GM21447 (cell line): ENCODE data around the gene WNT8B.

Experiments
- ATAC-seq: cut with Tn5 transposase; IDR thresholded peaks from one replicate; pipeline ENCODE4 v1.9.1; 2021; ENCODE audit not compliant: unreplicated experiment

Gene WNT8B

DNA sequence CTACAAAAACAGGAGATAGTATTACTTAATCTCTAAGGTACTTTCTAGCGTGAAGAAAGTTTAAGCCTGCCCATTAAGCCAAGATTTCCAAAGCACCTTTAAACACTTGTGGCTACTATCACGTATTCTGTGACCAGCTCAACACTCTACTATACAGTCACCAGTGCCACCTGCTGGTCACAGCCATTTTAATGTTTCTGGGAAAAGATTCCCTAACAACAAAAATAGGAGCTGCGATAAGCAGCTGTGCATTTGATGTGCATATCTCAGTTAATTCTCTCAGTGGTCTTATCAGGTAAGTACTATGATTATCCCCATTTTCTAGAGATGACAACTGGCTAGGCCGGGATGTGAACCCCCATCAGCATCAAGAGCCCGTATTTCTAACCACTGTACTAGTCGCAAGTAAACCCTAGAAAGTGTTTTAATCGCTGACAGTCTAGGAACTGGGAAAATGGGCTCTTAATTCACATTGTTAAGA, 56.0 kb downstream of the WNT8B start:
- no peak for ATAC-seq

DNA sequence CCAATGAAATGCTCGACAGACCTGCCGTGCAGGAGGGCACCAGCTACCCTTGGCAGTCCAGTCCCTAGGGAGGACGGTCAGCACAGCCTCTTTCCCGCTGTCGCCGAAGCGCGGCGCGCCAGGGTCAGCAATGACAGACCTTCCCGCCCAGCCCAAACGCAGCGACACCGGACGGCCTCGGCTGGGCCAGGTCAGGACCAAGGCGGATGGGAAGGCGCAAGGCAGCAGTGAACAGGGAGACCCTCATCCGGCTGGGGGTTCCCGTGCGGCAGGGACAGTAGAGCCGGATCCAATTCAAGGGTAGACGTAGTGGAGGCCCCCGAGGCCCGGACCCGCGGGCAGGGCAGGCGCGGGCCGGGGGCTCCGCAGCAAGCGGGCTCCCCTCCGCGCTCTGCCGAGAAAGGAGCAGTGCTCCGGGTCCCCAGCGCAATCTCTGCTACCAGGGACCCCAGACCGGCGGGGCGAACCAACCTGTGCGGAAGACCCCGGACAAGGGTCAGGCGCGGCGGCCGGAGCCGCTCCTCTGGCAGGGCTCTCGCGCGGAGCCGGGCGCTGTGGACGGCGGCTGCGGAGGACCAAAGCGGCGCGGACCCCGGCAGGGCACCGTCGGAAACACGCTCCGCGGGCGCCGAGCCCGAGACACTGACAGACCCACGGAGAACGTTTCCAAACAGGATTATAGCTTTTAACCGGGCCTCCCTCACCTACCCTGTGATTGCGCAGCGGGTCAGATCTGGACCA, 56.7 kb downstream of the WNT8B start, which contains the start of gene SEC31B:
SEC31B (minus strand) TSS at position 551 of the 741 bp plus-strand sequence. CDS start 2,909 bp downstream, outside the sequence.
- ATAC-seq = no peak

DNA sequence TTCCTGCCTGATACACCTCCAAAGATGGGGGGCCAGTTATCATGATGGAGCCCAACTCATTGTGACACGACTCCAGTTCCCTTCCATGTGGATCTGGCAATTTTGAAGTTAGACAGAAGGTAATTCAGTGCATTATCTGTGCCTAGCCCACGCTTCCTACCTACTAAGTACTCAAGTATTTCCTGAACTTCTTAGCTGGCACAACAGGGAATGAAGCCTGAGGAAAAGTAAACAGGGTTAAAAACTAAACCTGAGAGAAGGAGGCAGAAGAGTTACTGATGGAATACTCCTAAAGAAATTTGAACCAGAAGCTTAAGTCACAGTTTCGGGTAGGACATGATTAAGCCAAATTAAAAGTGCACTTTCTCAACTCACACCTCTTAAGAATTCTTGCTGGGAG, 58.0 kb downstream of the WNT8B start:
- ATAC-seq = no peak

DNA sequence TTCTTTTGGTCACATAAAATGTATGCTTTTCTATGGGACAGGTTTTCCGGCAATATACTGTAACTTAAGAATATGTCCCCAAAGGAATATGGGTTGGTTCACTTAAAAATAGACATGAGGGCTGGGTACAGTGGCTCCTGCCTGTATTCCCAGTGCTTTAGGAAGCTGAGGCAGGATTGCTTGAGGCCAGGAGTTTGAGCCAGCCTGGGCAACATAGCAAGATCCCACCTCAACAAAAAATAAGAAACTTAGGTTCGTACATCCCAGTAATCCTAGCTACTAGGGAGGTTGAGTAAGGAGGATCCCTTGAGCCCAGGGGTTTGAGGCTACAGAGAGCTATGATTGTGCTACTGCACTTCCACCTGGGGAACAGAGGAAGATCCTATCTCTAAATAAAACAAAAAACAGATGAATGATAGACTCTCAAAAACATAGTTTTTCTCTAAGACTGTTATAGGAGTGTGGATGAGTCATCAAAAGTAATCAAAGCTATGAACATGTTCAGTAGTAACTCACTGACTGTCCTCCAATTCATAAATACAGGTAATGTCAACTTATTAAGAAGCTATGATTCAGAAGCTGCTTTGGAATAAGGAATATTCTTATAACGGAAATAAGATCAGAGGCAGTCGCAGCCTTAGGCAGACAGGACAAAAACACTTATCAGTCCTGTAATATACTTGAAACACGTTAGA, 59.4 kb downstream of the WNT8B start:
- ATAC-seq = no peak

DNA sequence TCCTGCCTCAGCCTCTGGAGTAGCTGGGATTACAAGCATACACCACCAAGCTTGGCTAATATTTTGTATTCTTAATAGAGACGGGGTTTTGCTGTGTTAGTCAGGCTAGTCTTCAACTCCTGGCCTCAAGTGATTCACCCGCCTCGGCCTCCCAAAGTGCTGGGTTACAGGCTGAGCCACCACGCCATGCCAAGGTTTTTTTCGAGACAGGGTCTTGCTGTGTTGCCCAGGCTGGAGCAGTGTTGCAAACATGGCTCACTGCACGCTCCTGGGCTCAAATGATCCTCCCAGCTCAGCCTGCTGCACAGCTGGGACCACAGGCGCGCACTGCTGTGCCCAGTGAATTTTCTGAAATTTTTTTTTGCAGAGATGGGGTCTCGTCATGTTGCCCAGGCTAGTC, 60.1 kb downstream of the WNT8B start:
- ATAC-seq = no peak

DNA sequence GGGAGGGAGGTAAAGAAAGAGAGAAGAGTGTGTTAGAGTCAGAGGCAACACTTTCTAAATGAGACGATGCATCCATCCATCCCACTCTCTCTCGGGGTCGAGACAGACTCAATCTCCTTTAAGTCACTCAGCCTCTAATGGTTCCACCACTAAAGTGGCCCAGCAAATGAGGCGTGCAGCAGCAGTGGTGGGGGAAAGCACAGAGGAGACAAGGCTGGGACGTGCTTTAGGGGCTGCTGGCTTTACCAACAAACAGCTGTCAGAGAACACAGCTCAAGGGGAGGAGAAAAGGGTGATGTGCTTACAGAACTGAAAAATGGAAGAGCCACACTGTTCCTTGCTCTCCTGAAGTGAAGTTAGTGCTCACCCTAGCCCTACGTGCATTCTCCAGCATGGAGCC, 61.4 kb downstream of the WNT8B start:
- no peak for ATAC-seq

DNA sequence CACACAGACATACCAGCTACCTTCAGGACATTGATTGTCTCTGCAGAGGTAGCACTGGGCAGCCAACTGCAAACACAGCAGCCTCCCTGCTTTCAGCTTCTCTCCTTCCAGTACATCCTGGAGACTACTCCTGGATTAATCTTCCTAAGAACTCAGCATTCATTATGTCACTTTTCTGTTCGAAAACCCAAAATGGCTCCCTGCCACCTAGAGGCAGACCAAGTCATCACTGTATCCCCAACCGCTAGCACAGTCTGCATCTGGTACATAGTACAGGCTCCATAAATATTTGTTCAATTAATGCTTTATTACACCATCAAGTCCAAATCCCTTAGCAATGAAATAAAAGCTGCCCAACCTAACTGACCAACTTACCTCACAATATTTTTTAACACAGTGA, 61.8 kb downstream of the WNT8B start:
- no peak for ATAC-seq

DNA sequence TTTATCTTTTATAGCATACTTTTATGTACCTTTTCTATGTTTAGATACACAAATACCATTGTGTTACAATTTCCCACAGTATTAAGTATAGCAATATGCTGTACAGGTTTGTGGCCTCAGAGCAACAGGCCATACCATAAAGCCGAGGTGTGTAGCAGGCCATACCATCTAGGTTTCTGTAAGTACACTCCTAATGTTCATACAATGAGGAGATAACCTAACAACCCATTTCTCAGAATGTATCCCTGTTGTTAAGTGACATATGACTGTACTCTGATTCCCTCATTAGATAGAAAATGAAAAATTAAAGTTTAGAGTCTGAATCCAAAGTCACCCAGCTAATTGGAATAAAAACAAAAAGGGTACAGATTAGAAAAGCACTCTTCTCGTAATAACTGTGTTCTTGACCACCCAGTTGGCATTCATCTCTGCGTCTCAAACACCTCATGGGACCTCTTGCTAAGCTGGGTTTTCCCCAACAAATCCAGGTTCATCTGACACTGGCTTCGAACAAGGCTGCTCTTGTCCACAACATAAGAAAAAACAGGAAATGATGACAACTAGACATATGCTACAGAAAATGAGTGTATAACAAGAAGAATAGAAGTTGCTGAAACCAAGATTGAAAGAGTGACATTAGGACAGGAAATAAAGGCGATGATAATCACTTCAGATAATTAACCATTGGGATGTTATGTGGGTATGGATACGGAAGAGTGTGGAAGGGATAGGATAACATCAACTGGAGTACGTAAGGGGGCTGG, 65.5 kb downstream of the WNT8B start:
- no peak for ATAC-seq

DNA sequence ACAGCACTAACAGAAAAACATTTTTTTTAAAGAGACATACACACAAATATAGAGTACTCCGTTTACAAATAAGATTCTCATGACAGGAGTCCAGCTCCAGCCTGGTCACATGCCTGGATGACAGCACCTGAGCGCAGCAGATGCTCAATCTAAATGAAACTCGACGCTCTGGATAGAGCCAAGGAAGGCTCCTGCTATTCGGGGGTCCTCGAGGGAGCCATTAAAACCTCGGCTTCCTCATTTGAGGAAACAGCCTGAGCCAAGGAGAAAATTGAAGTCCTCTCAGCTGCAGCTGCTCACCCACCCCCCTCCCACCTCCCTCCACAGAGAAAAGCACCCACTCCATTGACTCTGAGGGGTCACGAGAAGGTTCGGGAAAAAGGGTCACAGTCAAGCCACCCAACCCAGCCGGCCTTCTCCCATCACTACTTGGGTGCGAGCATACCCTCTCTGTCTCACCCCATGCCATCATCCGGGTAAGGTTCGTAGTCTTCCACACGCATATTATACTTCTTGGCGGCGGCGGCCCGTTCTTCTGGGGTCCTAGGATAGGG, 66.2 kb downstream of the WNT8B start:
- ATAC-seq = no peak

DNA sequence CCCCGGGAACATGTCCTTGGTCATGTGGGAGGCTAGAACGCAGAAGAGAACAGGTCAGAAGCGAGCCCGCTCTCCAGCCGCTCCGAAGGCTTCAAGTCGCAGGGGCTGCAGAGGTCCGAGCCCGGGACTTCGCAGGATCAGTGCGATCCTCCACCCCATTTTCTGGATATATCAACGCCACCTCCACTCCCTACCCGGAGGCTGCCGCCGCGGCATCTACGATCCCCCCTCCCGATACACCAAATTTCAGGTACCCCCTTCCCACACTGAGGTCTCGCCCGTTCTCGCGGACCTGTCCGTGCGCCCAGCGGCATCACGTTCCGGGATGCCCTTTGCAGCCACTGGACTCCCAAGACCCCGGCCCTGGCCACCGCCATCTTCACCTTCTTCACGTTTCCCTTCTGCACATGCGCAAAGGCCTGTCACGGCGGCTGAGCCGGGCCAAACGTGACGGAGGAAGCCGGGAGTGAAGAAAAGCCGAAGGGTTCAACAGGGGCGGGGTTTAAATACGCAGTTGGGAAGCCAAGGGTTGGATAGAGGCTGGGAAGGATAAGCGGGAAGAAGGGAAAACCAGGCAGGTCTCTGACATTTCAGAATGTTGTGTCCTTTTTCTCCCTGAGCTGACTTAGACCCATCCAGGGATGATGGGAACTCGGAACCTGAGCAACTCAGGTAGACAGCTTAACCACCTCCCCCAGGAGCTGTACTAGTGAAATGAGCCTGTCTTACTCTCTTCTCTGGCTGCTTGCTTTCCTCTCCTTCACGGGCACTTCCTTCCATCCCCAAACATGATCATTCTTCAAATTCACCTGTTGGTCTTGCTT, 66.9 kb downstream of the WNT8B start, which contains the start of gene NDUFB8:
NDUFB8 (minus strand) TSS at position 397 of the 824 bp plus-strand sequence; CDS start at position 377, 20 bp downstream.
- peak; percentile 61 for ATAC-seq

DNA sequence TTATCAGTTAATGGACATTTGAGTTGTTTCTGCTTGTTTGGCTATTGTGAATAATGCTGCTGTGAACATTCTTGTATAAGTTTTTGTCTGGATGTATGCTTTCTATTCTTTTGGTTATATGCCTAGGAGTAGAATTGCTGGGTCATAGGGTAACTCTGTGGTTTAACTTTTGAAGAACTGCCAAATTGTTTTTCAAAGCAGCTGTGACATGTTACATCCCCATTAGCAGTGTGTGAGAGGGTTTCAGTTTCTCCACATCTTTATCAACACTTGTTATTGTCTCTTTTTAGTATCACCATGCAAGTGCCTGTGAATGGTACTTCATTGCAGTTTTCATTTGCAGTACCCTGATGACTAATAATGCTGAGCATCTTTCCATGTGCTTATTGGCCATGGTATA, 69.0 kb downstream of the WNT8B start:
- no peak for ATAC-seq
